PC-3 (cell line): Measurements from ENCODE around the gene AGBL3.

ENCODE experiments used
- CTCF ChIP-seq: fragments of 300-600 bp; sonication (generic); conservative IDR thresholded peaks from 2 replicates; pipeline ENCODE4 v1.5.1; 2017; ENCODE audit warnings: antibody characterized with exemption, low read depth, mild to moderate bottlenecking, low read length
- EZH2 ChIP-seq: fragments of 300-600 bp; sonication (generic); IDR thresholded peaks from one replicate; pipeline ENCODE4 v1.6.1; 2017; ENCODE audit warnings: antibody characterized with exemption, mild to moderate bottlenecking, low read length; ENCODE audit not compliant: unreplicated experiment
- EZH2phosphoT487 ChIP-seq: fragments of 300-600 bp; sonication (generic); IDR thresholded peaks from 2 replicates; pipeline ENCODE4 v1.6.1; 2018; ENCODE audit warnings: mild to moderate bottlenecking, antibody characterized with exemption, low read length, borderline replicate concordance

- no peak for TF ChIP-seq CTCF
- no peak for TF ChIP-seq EZH2
- TF ChIP-seq EZH2phosphoT487, result no peak
These were observed 128.3 kb downstream of the AGBL3 start for GRCh38 chr7:135114622-135115021.
